Lower leg skin (tissue), 4 donors: ENCODE results near the gene PEX10. TPM values are rescaled to one million over a fixed set of nuclear protein-coding genes. Genes with fewer than 3 reads are reported as not detected.

ENCODE experiments used
- DNase-seq, 2 donors: peaks; one replicate each; pipeline ENCODE4 v3.0.0-alpha.2; 2019; ENCODE audit warnings: low spot score in 2 of 2
- H3K4me3 ChIP-seq: fragments of 200-600 bp; sonication (generic); 2 replicates; pipeline ENCODE4 v1.5.1; 2017; ENCODE audit warnings: mild to moderate bottlenecking, low read depth; ENCODE audit not compliant: poor library complexity, severe bottlenecking
- POLR2A ChIP-seq, 2 donors: fragments of 450-650 bp; IDR thresholded peaks; one replicate each; pipeline ENCODE4 v1.6.1; 2016 to 2017; ENCODE audit warnings: antibody characterized with exemption in 2 of 2, mild to moderate bottlenecking in 1 of 2, moderate library complexity in 1 of 2
- WGBS, 2 donors: methylation state at CpG; one replicate each; pipeline ENCODE4 v1.1.5; 2018; 5-methylcytosine and 5-hydroxymethylcytosine counted together
- intact Hi-C: fragments of 100-400 bp; cut with DNase I; formaldehyde crosslinking; loops from one replicate; pipeline ENCODE4 v1.15.0; 2023; ENCODE audit warnings: low total_unique reads
- total RNA-seq, 4 donors: library from RNA; depleted of rRNA; stranded (reverse); fragments of >200 nt; gene quantifications; one replicate each; pipeline ENCODE4 v1.1.0, GENCODE V29; 2016
- TF ChIP-seq, protein P1 (sequence below), 3 donors: fragments of 450-650 bp; IDR thresholded peaks; one replicate each; pipeline ENCODE4 v1.5.1; 2016; ENCODE audit warnings: antibody characterized with exemption in 3 of 3, mild to moderate bottlenecking in 3 of 3, moderate library complexity in 2 of 3

The PEX10 gene
- total RNA-seq, 4 donors from 2014 or later, result 18.3 to 35.9 (median 27.7) TPM

- H3K4me3 ChIP-seq, result no peak overlapping the region
- no peak for DNase-seq
- TF ChIP-seq, protein P1, sequence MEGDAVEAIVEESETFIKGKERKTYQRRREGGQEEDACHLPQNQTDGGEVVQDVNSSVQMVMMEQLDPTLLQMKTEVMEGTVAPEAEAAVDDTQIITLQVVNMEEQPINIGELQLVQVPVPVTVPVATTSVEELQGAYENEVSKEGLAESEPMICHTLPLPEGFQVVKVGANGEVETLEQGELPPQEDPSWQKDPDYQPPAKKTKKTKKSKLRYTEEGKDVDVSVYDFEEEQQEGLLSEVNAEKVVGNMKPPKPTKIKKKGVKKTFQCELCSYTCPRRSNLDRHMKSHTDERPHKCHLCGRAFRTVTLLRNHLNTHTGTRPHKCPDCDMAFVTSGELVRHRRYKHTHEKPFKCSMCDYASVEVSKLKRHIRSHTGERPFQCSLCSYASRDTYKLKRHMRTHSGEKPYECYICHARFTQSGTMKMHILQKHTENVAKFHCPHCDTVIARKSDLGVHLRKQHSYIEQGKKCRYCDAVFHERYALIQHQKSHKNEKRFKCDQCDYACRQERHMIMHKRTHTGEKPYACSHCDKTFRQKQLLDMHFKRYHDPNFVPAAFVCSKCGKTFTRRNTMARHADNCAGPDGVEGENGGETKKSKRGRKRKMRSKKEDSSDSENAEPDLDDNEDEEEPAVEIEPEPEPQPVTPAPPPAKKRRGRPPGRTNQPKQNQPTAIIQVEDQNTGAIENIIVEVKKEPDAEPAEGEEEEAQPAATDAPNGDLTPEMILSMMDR (IDR thresholded peaks at IDR 0.05), result no peak
- TF ChIP-seq POLR2A (IDR thresholded peaks at IDR 0.05), result no peak
- intact Hi-C loops, result no loop called here
- WGBS, 2 donors, result 92% methylated on average over 7 of the region's 7 CpGs
Observed at GRCh38 chr1:2394220-2394619, 18.1 kb downstream of the PEX10 start.

DNA sequence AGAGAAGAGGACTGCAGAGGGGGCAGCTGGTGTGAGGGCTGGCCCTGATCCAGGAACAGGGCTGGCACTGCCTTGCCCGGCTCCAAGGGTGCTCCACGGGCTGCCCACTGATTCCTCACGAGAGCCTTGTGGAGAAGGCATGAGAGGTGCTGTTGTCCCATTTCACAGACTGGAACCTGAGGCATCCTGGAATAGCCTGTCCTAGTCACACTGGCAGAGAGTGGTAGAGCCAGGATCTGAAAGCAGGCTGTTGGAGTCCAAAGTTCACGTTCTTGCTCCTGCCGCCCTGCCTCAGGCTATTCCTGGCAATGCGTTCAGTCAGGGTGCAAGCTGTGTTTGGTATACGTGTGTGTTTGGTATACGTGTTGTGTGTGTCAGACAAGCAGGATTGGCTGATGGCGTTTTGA lies 18.9 kb downstream of the PEX10 start:
- DNase-seq, result no peak
- TF ChIP-seq, protein P1 (IDR thresholded peaks at IDR 0.05), result no peak
- TF ChIP-seq POLR2A (IDR thresholded peaks at IDR 0.05), result no peak
- intact Hi-C loops, result no loop called here
- 68 to 75% methylated on average over 9 of the region's 9 CpGs for WGBS, 2 donors
- no peak overlapping the region for H3K4me3 ChIP-seq

DNA sequence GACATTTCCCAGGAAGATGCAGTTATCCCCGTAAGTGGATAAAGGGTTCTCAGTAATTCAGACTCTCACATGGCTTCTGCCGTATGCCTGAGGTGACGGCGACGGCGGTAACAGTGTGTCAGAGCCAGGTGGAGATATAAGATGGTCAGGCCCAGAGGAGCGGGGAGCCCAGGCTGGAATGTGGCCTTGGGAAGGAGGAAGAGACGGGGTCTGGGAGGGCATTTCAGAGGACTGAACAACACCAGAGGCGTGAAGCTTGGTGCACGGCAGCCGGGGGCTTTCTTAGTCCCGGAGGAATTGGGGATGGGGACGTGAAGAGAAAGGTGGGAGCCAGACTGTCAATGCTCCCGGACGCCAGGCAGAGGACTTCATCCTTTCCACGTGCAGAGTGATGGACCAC lies 19.7 kb downstream of the PEX10 start:
- intact Hi-C loops, result no loop called here
- DNase-seq, result no peak
- H3K4me3 ChIP-seq, result no peak overlapping the region
- WGBS, 2 donors, result 37 to 46% methylated on average over 16 of the region's 16 CpGs
- no peak for TF ChIP-seq POLR2A (IDR thresholded peaks at IDR 0.05)
- TF ChIP-seq, protein P1 (IDR thresholded peaks at IDR 0.05), result no peak

GRCh38 chr1:2391931-2392509 lies 20.3 kb downstream of the PEX10 start:
- intact Hi-C loops, result no loop called here
- TF ChIP-seq POLR2A (IDR thresholded peaks at IDR 0.05), result no peak
- TF ChIP-seq, protein P1 (IDR thresholded peaks at IDR 0.05), result no peak
- no peak for DNase-seq
- H3K4me3 ChIP-seq, result peak overlapping the region; percentile 77
- 0 to 1% methylated on average over 22 to 46 of the region's 62 CpGs for WGBS, 2 donors

- intact Hi-C loops, result no loop called here
- 0 to 1% methylated on average over 25 to 46 of the region's 103 CpGs for WGBS, 2 donors
- H3K4me3 ChIP-seq, result peak within 1 kb of the TSS; percentile 83
- peak; percentile 98 to 100 for DNase-seq
- peak in 1 of 2 donors; percentile 81 for TF ChIP-seq POLR2A (IDR thresholded peaks at IDR 0.05)
- TF ChIP-seq, protein P1 (IDR thresholded peaks at IDR 0.05), result no peak
Observed at GRCh38 chr1:2391041-2391930, 21.1 kb downstream of the PEX10 start, which contains the start of the genes MORN1 and RER1. TSS of gene MORN1 (minus strand) at chr1:2391554. CDS start at chr1:2391533, 21 bp downstream. TSS of gene RER1 (plus strand) at chr1:2391841. CDS start at chr1:2395791, 3,950 bp downstream.
